GM12878 (cell line): Measurements from ENCODE around the gene C16orf95.

Experiments used
- ASH2L ChIP-seq: fragments of 300-600, 200-600 bp; sonication (generic); IDR thresholded peaks from 2 replicates; pipeline ENCODE4 v1.6.1; 2017; ENCODE audit warnings: low read depth, mild to moderate bottlenecking, borderline replicate concordance
- CTCF ChIP-seq, 3 experiments: IDR thresholded peaks in 2 of 3; conservative IDR thresholded peaks in 1 of 3; 2 replicates each; pipeline ENCODE4 v1.5.1; 2011; ENCODE audit warnings: low read depth in 3 of 3, low read length in 3 of 3, mild to moderate bottlenecking in 3 of 3, control low read depth in 2 of 3, moderate library complexity in 2 of 3, inconsistent platforms in 1 of 3, mixed read lengths in 1 of 3; ENCODE audit not compliant: control insufficient read depth in 2 of 3, insufficient read depth in 1 of 3; ENCODE audit errors: extremely low read depth in 1 of 3
- HDAC6 ChIP-seq: fragments of 200-600 bp; sonication (generic); IDR thresholded peaks from one replicate; pipeline ENCODE4 v1.8.0; 2017; ENCODE audit warnings: antibody characterized with exemption; ENCODE audit not compliant: unreplicated experiment
- POLR2A ChIP-seq: IDR thresholded peaks from 2 replicates; pipeline ENCODE4 v1.6.1; 2011; ENCODE audit warnings: low read depth, mild to moderate bottlenecking, low read length
- POLR2AphosphoS2 ChIP-seq: IDR thresholded peaks from 2 replicates; pipeline ENCODE4 v1.6.1; 2011; ENCODE audit warnings: low read depth, mild to moderate bottlenecking, low read length, improper control_type of control experiment, moderate library complexity
- PRDM15 ChIP-seq: fragments of 450-650 bp; formaldehyde crosslinking; IDR thresholded peaks from 2 replicates; pipeline ENCODE4 v1.4.0; 2020; ENCODE audit warnings: mild to moderate bottlenecking, moderate library complexity
- SMAD1 ChIP-seq: fragments of 450-650 bp; IDR thresholded peaks from 2 replicates; pipeline ENCODE4 v1.6.1; 2018; ENCODE audit warnings: mild to moderate bottlenecking, low read depth; ENCODE audit not compliant: partially characterized antibody
- SP1 ChIP-seq: IDR thresholded peaks from one replicate; pipeline ENCODE4 v1.6.1; 2011; ENCODE audit warnings: low read depth, low read length
- TARDBP ChIP-seq: IDR thresholded peaks from 2 replicates; pipeline ENCODE4 v1.6.1; 2016; ENCODE audit warnings: borderline replicate concordance
- USF2 ChIP-seq: IDR thresholded peaks from 2 replicates; pipeline ENCODE4 v1.6.1; 2011; ENCODE audit warnings: low read depth, low read length, improper control_type of control experiment, borderline replicate concordance
- TF ChIP-seq, protein P1 (sequence below): IDR thresholded peaks from 2 replicates; pipeline ENCODE4 v1.6.1; 2012; ENCODE audit warnings: improper control_type of control experiment, low read depth, low read length; ENCODE audit not compliant: insufficient replicate concordance

DNA sequence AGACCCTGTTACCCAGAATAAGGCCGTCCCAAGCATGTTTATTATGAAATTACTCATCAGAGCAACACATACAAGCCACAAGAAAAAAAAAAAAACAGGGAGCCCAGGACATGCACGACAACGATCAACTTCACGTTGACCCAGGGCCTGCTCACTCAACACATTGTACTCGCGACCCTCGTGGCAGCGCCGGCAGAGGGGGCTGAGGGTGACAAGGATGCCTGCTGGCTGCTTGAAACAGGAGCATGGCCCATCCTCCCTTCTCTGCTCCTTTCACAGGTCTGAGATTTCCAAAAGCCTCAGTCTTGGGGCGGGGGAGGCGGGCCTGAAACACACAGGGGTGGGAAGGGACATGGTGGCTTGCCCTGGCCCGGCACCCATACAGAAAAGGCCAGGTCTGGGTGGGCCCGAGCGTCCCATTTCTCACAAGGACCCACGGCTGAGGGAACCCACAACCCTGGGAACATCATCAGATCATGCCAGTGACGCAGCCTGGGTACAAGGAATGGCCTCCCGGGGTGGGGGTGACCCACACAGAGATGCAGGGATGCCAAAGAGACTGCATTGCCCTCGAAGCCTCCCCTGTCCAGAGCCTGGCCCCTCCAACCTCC lies 21.1 kb upstream of the C16orf95 start:
- TF ChIP-seq CTCF (IDR thresholded peaks at IDR 0.05 in 2 of 3, conservative IDR thresholded peaks at IDR 0.05 in 1 of 3; ENCODE audit: control insufficient read depth in 2 of 3, extremely low read depth in 1 of 3, insufficient read depth in 1 of 3, low read depth in 3 of 3, low read length in 3 of 3), result no peak
- TF ChIP-seq HDAC6, result no peak
- TF ChIP-seq SP1, result no peak
- no peak for TF ChIP-seq POLR2AphosphoS2
- TF ChIP-seq PRDM15 (CRISPR knock-in tag), result no peak
- no peak for TF ChIP-seq USF2
- no peak for TF ChIP-seq ASH2L
- TF ChIP-seq, protein P1, sequence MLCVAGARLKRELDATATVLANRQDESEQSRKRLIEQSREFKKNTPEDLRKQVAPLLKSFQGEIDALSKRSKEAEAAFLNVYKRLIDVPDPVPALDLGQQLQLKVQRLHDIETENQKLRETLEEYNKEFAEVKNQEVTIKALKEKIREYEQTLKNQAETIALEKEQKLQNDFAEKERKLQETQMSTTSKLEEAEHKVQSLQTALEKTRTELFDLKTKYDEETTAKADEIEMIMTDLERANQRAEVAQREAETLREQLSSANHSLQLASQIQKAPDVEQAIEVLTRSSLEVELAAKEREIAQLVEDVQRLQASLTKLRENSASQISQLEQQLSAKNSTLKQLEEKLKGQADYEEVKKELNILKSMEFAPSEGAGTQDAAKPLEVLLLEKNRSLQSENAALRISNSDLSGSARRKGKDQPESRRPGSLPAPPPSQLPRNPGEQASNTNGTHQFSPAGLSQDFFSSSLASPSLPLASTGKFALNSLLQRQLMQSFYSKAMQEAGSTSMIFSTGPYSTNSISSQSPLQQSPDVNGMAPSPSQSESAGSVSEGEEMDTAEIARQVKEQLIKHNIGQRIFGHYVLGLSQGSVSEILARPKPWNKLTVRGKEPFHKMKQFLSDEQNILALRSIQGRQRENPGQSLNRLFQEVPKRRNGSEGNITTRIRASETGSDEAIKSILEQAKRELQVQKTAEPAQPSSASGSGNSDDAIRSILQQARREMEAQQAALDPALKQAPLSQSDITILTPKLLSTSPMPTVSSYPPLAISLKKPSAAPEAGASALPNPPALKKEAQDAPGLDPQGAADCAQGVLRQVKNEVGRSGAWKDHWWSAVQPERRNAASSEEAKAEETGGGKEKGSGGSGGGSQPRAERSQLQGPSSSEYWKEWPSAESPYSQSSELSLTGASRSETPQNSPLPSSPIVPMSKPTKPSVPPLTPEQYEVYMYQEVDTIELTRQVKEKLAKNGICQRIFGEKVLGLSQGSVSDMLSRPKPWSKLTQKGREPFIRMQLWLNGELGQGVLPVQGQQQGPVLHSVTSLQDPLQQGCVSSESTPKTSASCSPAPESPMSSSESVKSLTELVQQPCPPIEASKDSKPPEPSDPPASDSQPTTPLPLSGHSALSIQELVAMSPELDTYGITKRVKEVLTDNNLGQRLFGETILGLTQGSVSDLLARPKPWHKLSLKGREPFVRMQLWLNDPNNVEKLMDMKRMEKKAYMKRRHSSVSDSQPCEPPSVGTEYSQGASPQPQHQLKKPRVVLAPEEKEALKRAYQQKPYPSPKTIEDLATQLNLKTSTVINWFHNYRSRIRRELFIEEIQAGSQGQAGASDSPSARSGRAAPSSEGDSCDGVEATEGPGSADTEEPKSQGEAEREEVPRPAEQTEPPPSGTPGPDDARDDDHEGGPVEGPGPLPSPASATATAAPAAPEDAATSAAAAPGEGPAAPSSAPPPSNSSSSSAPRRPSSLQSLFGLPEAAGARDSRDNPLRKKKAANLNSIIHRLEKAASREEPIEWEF, result no peak
- TF ChIP-seq TARDBP, result no peak
- no peak for TF ChIP-seq SMAD1
- TF ChIP-seq POLR2A, result no peak
